Endometrial microvascular endothelial cells (primary cell): Measurements from ENCODE around the gene SUMF2. TPM values are rescaled to one million over a fixed set of nuclear protein-coding genes. Genes with fewer than 3 reads are reported as not detected.
"Not testable (repeated sequence)": the region's sequence is repeated elsewhere in the genome, so short reads cannot be mapped to it uniquely, and the experiment has no call there.

Experiments used
- in situ Hi-C: cut with HindIII; loops from 2 replicates; pipeline ENCODE4 v1.10.0; 2017; ENCODE audit warnings: low sequenced_read_pairs, low pct_unique_long_range_greater_than_20kb; ENCODE audit errors: inconsistent ontology term
- total RNA-seq: library from RNA; depleted of rRNA; stranded (reverse); fragments of >200 nt; gene quantifications from one replicate; pipeline ENCODE4 v1.2.3, GENCODE V29; 2015; ENCODE audit errors: inconsistent ontology term

Gene SUMF2
- total RNA-seq: 120 TPM

DNA sequence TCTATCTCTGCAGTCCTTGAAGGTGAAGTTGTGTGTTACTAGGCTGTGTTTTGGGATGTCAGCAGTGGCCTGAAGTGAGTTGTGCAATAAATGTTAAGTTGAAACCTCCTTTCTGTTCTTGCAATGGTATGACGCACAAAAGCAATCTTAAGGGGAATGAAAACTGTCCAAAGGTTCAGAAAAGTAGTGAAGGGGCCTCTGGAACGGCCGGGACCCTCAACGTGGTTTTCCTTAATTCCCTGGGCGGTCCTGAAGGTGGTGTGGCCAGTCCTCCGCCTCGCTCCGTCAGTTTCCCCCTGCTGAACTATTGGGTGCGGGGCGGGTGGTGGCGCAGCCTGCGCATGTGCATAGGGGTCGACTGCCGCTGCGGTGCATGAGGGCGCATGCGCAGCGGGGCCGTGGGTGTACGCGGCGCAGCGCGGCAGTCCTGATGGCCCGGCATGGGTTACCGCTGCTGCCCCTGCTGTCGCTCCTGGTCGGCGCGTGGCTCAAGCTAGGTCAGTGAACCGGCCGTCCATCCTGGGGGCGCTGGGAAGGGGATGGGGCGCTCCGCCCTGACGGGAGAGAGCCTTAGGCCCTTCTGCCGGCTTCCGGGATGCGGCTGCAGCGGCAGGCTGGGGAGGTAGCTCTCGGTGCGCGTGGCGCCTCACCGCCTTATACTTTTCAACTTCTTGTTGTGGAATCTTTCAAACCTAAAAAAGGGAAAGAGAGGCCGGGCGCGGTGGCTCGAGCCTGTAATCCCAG is at the start of gene SUMF2:
SUMF2 (plus strand) TSS at position 405 of the 744 bp plus-strand sequence; CDS start at position 431, 26 bp downstream.
- in situ Hi-C loops: loop anchor here (25.0 kb wide), 1 partner anchor 427 kb away; no protein-coding TSS in a partner anchor

DNA sequence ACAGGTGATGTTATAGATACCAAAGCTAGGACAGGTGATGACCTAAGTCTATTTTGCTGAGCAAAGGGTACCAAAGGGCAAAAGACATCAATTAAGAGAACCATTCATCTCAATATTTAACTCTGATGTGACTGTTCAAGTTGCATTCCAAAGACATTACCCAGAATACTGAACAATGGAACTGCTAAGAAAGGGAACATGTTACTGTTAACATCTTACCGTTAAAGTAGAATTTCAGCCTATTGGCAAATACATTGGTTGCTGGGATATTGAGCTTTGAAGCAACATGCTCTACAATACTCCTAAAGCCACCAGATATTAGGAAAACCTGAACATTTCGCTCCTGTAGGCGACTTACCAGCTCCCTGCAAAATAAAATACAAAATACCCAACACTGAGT is 47.1 kb upstream of the SUMF2 start:
- in situ Hi-C loops: not testable (repeated sequence)

DNA sequence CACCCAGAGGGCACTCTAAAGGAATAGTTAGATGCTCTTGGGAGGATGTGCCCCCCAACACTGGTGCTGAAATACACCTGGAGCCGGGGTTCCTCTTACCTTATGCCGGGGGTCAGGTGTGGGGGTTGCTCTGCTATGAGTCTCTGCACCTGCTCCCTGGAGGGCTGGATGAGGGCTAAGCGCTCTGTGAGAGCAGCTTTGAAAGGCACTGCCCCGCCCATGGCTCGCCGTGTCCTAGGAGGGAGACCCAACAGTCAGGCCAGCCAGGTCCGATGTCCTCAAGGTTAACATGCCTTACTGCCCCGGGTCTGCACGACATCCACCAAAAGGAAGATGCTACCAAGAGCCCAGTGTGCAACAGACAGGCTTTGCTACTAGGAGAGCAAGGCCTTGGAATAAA is 44.6 kb upstream of the SUMF2 start:
- in situ Hi-C loops: no loop called here

DNA sequence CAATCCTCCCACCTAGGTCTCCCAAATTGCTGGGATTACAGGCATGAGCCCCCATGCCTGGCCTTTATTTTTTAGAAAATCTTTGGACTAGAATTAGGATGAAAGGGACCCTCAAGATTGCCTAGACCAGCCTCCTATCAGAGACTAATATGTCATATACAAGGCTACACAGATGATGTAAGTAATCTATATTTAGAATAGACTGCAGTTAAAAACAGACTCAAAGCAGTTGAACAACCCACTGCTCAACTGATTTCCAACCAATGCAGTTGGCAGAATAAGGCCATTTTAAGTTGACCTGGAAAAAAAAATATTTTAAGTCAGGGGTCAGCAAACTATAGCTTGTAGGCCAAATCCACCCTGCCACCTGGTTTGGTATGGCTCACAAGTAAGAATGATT is 40.6 kb upstream of the SUMF2 start:
- in situ Hi-C loops: no loop called here

DNA sequence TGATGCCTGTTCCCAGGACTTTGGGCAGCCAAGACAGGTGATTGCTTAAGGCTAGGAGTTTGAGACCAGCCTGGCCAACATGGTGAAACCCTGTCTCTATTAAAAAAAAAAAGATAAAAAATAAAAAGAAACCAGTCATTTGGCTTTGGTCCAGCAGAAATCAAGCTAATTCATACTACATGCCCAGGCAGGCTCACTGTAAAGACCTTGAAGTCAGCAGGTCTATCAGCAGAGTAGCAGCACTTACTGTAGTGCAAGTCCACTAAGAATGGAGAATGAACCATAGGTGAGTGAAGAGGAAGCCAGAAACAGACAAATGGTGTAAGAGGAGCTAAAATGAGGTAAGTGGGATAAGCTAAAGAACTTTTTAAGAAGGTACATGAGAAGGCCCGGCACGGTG is 37.5 kb upstream of the SUMF2 start:
- in situ Hi-C loops: no loop called here

DNA sequence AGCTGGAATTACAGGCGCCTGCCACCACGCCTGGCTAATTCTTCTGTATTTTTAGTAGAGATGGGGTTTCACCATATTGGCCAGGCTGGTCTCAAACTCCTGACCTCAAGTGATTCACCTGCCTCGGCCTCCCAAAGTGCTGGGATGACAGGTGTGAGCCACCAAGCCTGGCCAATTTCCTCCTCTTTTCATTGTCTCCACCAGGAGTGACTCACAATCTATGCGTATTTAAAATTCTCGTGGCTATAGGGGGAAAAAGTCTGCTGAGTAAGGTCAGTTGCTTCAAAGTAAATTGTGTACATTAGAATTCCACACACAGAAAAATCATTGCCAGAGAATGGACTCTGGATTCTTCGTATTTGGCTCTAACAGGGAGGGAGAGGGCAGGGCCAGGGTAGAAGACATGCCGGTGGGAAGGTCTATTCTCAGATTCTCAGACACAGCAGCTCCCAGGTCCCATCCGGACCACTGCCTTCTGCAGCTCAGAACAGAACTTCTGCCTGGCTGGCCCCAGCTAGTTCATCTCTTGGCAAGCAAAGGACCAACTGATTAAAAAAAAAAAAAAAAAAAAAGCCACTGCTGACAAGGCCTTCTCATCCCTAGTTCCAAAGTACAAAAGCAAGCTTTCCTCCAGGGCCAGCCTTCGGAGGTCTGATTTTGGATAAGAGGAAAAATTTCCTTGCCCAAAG is 35.0 kb upstream of the SUMF2 start:
- in situ Hi-C loops: no loop called here

DNA sequence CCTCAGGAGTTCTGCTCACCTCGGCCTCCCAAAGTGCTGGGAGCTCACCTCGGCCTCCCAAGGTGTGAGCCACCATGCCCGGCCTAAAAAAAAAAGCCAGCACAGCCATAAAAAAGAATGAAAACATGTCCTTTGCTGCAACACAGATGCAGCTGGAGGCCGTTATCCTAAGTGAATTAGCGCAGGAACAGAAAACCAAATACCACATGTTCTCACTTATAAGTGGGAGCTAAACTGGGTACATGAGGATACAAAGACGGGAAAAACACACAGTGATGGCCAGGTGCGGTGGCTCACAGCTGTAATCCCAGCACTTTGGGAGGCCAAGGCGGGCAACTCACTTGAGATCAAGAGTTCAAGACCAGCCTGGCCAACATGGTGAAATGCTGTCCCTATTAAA is 33.7 kb upstream of the SUMF2 start:
- in situ Hi-C loops: no loop called here

DNA sequence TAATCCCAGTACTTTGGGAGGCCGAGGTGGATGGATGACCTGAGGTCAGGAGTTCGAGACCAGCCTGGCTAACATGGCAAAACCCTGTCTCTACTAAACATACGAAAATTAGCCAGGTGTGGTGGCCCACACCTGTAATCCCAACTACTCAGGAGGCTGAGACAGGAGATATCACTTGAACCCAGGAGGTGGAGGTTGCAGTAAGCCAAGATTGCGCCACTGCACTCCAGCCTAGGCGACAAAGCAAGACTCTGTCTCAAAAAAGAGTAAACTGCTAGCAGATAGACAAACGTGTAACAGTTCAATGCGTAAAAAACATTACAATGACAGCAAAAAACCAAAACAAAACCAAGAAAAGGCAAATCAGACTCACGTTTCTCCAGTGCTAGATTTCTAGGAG is 32.5 kb upstream of the SUMF2 start:
- in situ Hi-C loops: not testable (repeated sequence)

DNA sequence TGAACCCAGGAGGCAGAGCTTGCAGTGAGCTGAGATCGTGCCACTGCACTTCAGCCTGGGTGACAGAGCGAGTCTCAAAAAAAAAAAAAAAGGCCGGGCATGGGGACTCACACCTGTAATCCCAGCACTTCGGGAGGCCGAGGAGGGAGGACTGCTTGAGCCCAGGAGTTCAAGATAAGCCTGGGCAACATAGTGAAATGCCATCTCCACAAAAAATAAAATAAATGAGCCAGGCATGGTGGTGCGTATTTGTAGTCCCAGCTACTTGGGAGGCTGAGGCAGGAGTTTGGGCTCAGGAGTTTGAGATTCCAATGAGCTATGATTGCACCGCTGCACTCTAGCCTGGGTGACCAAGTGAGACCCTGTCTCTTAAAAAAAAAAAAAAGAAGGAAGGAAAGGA is 31.5 kb upstream of the SUMF2 start:
- in situ Hi-C loops: not testable (repeated sequence)

DNA sequence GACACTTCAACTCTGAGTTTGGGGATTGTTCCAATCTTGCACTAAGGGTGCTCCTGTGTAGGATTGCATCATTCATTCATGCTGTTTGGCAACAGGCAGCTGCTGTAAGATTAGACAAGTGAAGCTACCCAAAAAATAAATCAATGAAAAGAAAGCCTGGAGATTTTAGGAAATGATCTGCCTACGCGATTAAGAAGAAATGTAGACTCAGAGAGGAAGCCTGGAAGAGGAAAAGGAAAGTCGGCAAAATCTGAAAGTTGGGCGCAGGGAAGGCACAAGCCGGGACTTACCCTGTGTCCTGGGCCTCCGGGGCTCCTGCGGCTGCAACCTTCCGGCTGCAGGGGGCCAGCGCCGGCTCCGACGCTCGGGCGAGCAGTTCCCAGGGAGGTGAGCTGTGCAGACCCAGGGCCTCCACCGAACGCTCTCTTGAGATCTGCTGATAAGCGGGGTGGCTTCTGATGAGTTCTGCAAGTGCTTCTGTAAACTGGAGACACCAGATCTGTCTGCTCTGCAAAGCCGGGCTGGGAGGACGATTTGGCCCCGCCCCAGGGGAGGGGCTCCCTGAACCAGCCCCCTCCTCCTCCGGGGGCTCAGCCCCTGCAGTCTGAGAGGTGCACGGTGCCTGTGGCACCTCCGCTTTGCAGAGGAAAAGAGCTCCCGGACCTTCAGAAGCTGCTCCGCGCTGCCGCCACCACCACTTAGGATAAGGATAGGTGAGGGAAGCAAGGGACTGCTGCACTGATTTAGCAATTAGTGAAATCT is 30.2 kb upstream of the SUMF2 start:
- in situ Hi-C loops: no loop called here

DNA sequence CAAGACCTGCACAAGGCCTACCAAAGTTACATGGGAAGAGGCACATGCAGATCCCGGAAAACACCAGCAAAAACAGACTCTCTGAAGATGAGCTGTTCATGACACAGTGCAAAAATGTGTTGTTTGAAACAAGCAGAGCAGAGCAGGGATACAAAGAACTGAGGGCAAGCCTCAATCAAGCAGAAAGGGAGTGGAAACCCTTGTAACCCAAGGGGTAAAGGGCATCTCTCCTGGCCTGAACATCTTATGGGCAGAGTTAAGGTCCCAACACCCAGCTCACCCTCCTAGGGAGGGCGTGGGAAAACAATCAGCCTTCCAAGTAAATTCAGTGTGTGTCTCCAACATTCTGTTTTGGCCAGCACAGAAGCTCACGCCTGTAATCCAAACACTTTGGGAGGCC is 23.4 kb upstream of the SUMF2 start:
- in situ Hi-C loops: no loop called here

DNA sequence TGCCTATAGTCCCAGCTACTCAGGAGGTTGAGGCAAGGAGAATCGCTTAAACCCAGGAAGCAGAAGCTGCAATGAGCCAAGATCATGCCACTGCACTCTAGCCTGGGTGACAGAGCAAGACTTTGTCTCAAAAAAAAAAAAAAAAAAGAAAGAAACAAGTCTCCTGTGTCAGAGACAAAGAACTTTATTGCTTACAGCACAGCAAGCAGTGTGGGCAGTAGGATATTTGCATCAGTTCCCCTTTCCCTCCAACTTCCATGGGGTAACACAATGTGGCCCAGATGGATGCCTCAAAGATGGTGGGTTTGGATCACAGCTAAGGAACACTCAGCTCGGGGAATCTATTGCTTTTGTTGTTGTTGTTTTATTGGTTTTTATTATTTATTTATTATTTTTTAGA is 18.3 kb upstream of the SUMF2 start:
- in situ Hi-C loops: not testable (repeated sequence)

DNA sequence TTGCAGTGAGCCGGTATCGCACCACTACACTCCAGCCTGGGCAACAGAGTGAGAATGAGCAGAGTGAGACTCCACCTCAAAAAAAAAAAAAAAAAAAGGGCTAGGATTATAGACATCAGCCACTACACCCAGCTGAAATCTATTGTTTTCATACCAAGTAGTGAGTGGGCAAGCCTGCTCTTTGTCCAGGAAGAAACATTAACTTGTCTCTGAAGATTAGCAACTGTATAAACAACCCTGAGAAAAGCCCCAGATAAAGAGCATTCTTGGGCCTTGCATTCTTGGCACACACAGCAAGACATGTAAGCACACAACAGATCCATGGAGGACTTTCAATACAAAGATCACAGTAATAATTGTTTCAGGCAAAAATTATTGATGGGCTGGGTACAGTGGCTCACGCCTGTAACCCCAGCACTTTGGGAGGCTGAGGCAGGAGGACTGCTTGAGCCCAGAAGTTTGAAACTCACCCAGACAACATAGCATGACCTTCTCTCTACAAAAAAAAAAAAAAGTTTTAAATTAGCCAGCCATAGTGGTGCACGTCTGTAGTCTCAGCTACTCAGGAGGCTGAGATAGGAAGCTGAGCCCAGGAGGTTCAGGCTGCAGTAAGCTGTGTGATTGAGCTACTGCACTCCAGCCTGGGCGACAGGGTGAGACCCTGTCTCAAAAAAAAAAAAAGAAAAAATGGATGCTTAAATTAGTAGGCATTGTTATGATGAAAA is 17.2 kb upstream of the SUMF2 start:
- in situ Hi-C loops: no loop called here

DNA sequence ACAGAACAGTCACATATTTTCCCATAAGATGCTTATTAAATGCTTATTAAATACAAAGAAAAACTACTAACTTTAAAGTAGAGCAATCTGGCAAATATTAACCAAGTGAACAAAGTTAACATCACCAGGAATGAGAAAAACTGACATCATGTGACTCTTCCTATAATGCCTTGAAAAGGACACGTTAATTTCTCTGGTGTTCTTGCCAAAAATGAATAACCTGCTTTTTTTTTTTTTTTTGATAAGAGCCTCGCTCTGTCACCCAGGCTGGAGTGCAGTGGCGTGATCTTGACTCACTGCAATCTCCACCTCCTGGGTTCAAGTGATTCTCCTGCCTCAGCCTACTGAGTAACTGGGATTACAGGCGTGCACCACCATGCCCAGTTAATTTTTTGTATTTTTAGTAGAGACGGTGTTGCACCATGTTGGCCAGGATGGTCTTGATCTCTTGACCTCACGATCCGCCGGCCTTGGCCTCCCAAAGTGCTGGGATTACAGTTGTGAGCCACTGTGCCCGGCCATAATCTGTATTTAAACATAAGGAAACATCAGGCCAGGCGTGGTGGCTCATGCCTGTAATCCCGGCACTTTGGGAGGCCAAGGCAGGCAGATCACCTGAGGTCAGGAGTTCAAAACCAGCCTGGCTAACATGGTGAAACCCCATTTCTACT is 16.5 kb upstream of the SUMF2 start:
- in situ Hi-C loops: not testable (repeated sequence)

DNA sequence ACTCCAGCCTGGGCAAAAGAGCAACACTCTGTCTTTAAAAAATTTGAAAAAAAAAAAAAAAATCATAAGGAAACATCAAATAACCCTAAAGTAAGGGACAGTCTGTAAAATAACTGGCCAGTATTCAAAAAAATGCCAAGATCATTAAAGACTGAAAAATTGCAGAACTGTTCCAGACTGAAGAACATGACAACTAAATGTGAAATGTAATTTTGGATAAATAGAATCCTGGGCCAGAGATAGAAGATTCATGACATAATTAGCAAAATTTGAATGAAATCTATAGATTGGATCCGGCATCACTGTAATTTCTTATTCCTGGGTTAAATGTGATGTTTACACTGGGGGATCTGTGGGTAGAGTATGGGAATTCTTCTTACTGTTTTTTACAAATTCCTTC is 15.8 kb upstream of the SUMF2 start:
- in situ Hi-C loops: no loop called here

DNA sequence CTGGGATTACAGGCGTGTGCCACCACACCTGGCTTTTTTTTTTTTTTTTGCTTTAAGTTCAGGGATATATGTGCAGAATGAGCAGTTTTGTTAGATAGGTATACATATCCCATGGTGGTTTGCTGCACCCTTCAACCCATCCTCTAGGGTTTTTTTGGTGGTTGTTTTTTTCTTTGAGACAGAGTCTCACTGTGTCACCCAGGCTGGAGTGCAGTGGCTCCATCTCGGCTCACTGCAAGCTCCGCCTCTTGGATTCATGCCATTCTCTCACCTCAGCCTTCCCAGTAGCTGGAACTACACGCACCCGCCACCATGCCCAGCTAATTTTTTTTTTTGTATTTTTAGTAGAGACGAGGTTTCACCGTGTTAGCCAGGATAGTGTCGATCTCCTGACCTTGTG is 15.3 kb upstream of the SUMF2 start:
- in situ Hi-C loops: not testable (repeated sequence)

DNA sequence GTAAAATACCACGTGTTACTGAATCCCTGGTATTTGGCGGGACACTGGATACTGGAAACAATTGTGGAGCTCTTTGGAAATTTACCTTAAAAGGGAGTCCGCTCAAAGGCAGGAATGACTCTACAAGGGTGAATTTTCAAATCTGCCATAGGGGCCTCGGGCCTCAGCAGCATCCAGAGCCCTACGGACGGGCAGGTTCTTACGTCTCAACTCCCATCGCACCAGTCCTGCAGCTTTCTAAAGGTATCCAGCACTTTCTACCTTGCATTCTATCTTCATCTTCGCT is 13.1 kb upstream of the SUMF2 start:
- in situ Hi-C loops: loop anchor here (25.0 kb wide), 1 partner anchor 414 kb away; no protein-coding TSS in a partner anchor

DNA sequence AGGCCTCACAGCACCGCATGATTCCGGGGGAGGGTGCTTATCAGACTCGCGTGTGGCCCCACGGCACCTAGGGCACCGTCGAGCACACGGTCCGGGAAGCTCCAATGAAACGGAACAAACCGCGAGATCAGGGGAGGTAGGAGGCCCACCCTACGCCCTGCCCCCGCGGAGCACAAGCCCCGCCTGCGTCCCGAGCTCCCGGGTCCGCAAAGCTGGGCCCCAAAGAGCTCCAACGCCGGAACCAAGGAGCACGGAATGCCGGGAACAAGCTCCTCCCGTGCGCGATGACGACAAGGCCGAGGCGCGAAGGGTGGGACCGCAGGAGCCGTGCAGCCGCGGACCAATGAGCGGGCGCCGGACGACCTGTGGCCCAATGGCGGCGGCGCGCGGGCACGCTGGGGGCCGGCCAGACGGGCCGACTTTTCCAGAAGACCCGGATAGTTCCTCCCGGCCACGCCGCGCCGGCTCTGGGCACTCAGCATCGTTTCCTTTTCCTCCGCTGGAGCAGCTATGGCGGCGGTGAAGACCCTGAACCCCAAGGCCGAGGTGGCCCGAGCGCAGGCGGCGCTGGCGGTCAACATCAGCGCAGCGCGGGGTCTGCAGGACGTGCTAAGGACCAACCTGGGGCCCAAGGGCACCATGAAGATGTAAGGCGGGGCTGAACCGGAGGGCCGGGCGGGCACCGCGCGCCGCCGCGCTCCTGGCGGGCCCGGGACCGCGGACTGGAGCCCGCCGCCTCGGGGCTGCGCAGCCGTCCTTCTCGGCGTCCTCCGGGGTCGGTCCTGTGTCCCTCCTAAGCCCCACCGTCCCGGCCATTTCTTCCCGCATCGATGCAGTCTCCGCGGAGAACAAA is 12.5 kb upstream of the SUMF2 start, which contains the start of the genes CCT6A and PSPH:
CCT6A (plus strand) TSS at position 427 of the 853 bp plus-strand sequence; CDS start at position 511, 84 bp downstream.
PSPH (minus strand) TSS at position 106 of the 853 bp plus-strand sequence. CDS start 30,232 bp downstream, outside the sequence.
- in situ Hi-C loops: loop anchor here (25.0 kb wide), 1 partner anchor 414 kb away; no protein-coding TSS in a partner anchor
